HG03442 (cell line): ENCODE results near the gene CSE1L.
"Not testable (repeated sequence)": the region's sequence is repeated elsewhere in the genome, so short reads cannot be mapped to it uniquely, and the experiment has no call there.

Experiments used
- ATAC-seq: cut with Tn5 transposase; IDR thresholded peaks from one replicate; pipeline ENCODE4 v1.9.1; 2021; ENCODE audit warnings: mild to moderate bottlenecking, moderate library complexity; ENCODE audit not compliant: unreplicated experiment

The CSE1L gene

GRCh38 chr20:49122920-49123319 lies 76.8 kb downstream of the CSE1L start:
- no peak for ATAC-seq

DNA sequence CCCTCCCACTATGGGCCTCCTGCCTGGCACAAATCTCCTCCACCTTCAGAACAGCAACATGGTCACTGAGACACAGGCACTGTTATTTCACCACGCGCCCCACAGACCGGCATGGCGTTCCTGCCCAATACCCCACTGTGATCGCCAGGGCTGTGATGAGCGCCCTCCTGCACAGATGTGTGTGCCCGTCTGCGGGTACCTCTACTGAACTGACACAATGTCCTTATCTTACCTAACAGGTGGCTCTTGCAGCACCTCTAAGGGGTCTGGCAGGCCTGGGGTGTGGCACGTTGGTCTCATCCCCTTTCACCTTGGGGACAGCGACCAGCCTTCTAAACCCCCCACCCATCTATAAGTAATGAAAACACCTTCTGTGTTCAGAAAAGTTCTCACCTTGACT lies 77.9 kb downstream of the CSE1L start:
- no peak for ATAC-seq

DNA sequence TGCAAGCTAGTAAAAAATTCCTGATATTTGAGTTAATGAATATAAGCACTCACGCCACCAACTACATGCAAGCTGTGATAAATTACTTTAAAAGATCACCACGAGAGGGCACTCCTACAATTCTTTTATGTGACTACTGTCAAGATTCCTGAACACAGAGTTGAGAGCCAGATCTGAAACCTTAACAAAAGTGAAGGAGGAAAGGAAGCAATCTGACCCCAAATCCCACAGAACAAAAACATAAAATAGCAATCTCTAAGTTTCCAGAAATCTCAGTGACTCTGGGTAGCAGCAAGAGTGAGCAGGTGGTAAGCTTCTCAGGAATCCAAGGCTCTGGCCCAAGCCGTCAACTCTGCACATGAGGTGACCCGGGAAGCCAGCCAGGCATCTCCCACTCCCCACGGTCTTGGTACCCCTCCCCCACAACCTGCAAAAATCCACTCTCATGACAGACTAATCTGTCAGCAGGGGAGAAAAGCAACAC lies 86.9 kb downstream of the CSE1L start:
- no peak for ATAC-seq

DNA sequence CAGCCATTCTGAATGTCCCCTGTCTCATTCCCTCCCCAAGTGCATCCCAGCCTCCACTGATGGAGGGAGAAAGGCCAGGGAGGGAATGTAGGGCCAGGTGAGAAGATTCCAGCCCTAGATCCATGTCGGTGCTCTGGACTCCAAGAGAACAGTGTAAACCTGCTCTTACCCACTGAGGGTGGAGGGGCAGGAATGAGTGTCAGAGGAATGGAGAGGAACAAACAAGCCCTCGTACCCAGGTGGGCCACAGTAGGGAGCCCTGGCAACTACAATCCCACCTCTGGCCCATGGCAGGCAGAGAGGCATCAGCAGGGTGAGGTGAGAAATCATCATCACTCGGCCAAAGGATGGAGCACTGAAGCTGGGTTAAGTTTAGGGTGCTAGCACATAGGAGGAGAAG lies 87.5 kb downstream of the CSE1L start:
- ATAC-seq: no peak

- ATAC-seq: not testable (repeated sequence)
Observed at GRCh38 chr20:49134797-49135196, 88.7 kb downstream of the CSE1L start.

DNA sequence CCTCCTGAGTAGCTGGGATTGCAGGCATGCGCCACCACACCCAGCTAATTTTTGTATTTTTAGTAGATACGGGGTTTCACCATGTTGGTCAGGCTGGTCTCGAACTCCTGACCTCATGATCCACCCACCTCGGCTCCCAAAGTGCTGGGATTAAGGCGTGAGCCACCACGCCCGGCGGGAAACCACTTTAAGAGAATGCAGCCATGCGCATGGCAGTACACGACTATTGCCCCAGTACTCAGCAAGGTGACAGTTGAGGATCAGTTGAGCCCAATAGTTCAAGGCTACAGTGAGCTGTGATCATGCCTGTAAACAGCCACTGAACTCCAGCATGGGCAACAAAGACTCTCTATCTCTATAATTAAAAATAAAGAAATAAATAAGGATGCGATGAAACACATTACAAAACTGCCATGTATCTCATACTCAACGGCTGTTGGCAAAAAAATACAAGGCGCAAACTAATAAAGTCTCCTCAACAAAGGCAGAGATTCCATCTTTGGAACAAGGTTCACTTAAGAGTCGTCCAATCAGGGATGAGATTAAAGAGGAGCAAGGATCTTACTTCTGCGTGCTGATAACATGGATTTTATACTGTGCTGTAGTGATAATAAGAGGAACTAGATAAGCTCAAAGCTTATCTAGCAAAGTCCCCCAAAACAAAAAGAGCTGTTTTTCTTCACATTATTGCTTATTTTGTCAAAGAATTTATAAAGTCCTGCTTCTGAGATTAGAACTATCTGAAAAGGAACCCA lies 90.9 kb downstream of the CSE1L start:
- ATAC-seq: no peak

DNA sequence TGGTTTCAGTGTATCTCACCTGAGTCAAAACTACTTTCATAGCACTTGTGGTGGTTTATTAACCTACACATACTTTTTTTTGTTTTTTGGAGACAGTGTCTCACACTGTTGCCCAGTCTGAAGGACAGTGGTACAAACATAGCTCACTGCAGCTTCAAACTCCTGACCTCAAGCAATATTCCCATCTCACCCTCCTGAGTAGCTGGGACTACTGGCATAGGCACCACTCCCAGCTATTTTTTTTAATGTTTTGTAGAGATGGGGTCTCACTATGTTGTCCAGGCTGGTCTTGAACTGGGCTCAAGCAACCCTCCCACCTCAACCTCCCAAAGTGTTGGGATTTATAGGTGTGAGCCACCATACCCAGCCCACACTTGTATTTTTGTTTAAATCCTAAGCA lies 92.3 kb downstream of the CSE1L start:
- ATAC-seq: no peak

- no peak for ATAC-seq
Observed at GRCh38 chr20:49140411-49140810, 94.3 kb downstream of the CSE1L start.

DNA sequence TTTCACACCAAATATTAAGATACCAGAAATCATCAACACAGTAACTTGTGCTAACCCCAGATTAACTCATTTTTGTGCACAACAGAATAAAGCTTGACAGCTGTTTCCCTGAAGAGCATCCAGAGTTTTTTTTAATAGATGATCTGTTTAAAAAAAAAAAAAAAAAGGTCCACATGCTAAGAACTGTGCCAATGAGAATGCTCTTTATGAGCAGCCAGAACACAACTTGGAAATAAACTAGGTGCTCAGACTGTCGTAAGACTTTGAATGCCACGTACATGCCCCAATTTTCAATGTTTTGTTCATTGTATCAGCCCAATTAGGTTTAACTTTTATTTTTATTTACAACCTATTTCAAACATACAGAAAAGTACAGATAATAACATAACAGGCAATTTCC lies 94.7 kb downstream of the CSE1L start:
- no peak for ATAC-seq
